OCI-LY1 (cell line): ENCODE results near the gene TRPM5.

ENCODE experiments used
- H2AFZ ChIP-seq: fragments of 200-600 bp; sonication (generic), shearing (Covaris generic); 2 replicates; pipeline ENCODE4 v1.6.0; 2014; ENCODE audit warnings: antibody characterized with exemption, mild to moderate bottlenecking, low read length
- H3F3A ChIP-seq: fragments of 200-600 bp; sonication (generic), shearing (Covaris generic); 2 replicates; pipeline ENCODE4 v1.6.0; 2014; ENCODE audit warnings: mild to moderate bottlenecking, antibody characterized with exemption, low read length, moderate library complexity; ENCODE audit not compliant: insufficient read depth
- H3K27ac ChIP-seq: fragments of 200-600 bp; sonication (generic); 2 replicates; pipeline ENCODE4 v1.5.1; 2014; ENCODE audit warnings: low read length, mixed run types, mild to moderate bottlenecking, low read depth; ENCODE audit not compliant: poor library complexity, severe bottlenecking
- H3K27me3 ChIP-seq: fragments of 200-600 bp; sonication (generic); 2 replicates; pipeline ENCODE4 v1.6.0; 2014; ENCODE audit warnings: antibody characterized with exemption, mild to moderate bottlenecking, low read length, moderate library complexity; ENCODE audit not compliant: insufficient read depth
- H3K36me3 ChIP-seq: fragments of 200-600 bp; sonication (generic); 2 replicates; pipeline ENCODE4 v1.6.1; 2014; ENCODE audit warnings: mild to moderate bottlenecking, antibody characterized with exemption, low read length, moderate library complexity, mixed read lengths; ENCODE audit not compliant: insufficient read depth
- H3K4me1 ChIP-seq: fragments of 200-600 bp; sonication (generic); 2 replicates; pipeline ENCODE4 v1.5.1; 2014; ENCODE audit warnings: mild to moderate bottlenecking, low read length, moderate library complexity; ENCODE audit not compliant: insufficient read depth, severe bottlenecking
- H3K4me2 ChIP-seq: fragments of 200-600 bp; sonication (generic), shearing (Covaris generic); 2 replicates; pipeline ENCODE4 v1.6.1; 2014; ENCODE audit warnings: low read length
- H3K4me3 ChIP-seq: fragments of 200-600 bp; sonication (generic); 2 replicates; pipeline ENCODE4 v1.5.1; 2014; ENCODE audit warnings: low read length, low read depth, mild to moderate bottlenecking, mixed read lengths; ENCODE audit not compliant: poor library complexity, severe bottlenecking
- H3K79me2 ChIP-seq: fragments of 200-600 bp; shearing (Covaris generic); 2 replicates; pipeline ENCODE4 v1.6.1; 2016; ENCODE audit warnings: mixed run types, low read length, mixed read lengths; ENCODE audit not compliant: insufficient read depth
- H3K9ac ChIP-seq: fragments of 200-600 bp; sonication (generic), shearing (Covaris generic); 2 replicates; pipeline ENCODE4 v1.6.1; 2014; ENCODE audit warnings: mild to moderate bottlenecking, low read length, mixed read lengths
- H3K9me2 ChIP-seq: fragments of 200-600 bp; sonication (generic), shearing (Covaris generic); 2 replicates; pipeline ENCODE4 v1.6.1; 2014; ENCODE audit warnings: low read depth, mild to moderate bottlenecking, low read length, mixed read lengths
- H3K9me3 ChIP-seq: fragments of 200-600 bp; shearing (Covaris generic); 2 replicates; pipeline ENCODE4 v1.6.1; 2014; ENCODE audit warnings: low read length, mixed read lengths
- H4K20me1 ChIP-seq: fragments of 200-600 bp; sonication (generic), shearing (Covaris generic); 2 replicates; pipeline ENCODE4 v1.6.0; 2016; ENCODE audit warnings: mild to moderate bottlenecking, low read length; ENCODE audit not compliant: insufficient read depth
- CTCF ChIP-seq: fragments of 200-600 bp; sonication (generic), shearing (Covaris generic); IDR thresholded peaks from 2 replicates; pipeline ENCODE4 v1.5.1; 2017; ENCODE audit warnings: mild to moderate bottlenecking, antibody characterized with exemption, low read length, moderate library complexity, mixed read lengths
- EZH2 ChIP-seq: fragments of 200-600 bp; sonication (generic), shearing (Covaris generic); IDR thresholded peaks from 2 replicates; pipeline ENCODE4 v1.8.0; 2017; ENCODE audit warnings: borderline replicate concordance, mixed run types, mild to moderate bottlenecking, antibody characterized with exemption, low read length, moderate library complexity, mixed read lengths

TRPM5 gene

DNA sequence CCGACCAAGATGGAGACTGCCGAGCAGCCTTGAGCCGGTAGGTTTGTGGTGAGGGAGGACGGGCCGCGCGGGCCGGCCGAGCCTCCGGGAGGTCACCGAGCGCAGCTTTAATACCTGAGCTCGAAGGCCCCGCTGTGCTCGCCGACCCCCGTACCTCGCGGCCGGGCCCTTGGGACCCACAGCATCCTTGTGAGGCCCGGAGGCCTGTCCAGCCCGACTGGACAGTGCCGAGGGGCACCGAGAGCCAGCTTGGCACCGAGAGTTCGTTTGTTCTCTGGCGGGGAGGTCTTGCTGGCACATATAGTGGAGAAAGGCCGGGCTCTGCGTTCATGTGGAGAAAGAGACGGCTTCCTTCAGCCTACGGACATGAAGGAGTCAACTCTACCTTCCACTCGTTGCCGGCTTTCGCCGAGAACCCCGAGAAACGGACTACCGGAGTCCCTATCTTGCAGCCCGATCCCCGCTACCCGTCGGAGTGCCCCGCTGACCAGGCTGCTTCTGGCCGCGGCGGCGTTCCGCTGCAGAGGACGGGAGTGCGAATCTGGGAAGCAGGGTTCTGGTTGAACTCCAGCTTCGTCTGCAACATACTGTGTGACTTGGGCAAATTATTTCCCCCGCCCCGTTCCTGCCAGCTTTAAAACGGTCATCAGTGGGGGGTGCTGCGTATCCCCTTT, 43.4 kb downstream of the TRPM5 start:
- Histone ChIP-seq H3K36me3 (peaks cover 38% of the 10 kb centered on the region), H3K27me3 (no peaks in the 10 kb centered on the region), H3K4me2 (peak overlapping the region; percentile 79), H3K79me2 (no peaks in the 10 kb centered on the region), H2AFZ (no peak overlapping the region), H3K4me3 (peak overlapping the region; percentile 86), H4K20me1 (no peaks in the 10 kb centered on the region), H3K9ac (peak overlapping the region; percentile 95), H3K9me3 (no peaks in the 10 kb centered on the region), H3K4me1 (peaks cover 21% of the 10 kb centered on the region), H3F3A (no peaks in the 10 kb centered on the region), H3K9me2 (no peaks in the 10 kb centered on the region), H3K27ac (peak overlapping the region; percentile 22)
- TF ChIP-seq EZH2 = no peak
- no peak for TF ChIP-seq CTCF

DNA sequence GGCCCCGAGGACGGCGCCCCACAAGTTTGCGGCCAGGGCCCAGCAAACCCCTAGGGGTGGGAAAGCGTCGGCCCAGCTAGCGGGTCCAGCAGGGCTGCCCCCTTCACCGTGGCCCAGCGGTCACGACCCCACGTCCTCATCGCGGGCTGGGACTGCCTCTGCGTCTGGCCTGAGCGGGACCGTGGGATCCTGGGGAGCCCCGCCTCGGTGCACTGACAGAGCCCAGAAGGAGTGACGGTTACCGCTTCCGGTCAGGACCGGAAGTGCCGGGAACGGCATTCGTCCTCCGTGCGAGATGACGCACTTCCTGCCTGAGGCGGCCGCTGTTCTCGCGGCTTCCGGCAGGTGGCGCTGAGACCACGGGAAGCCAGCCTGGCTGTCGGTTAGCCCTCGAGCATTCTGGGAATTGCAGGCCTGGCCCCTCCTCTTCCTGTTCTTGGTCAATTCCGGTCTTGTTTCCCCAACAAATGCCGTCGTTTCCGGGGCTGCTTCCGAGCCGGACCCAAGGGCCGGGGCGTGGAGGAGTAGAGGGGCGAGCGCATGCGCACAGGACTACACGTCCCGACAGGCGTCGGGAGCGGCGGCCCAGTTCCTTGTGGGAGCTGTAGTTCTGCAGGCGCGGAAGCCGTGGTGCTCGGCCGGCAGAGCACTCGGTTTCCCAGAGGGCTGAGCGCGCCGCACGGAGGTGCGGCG, 44.1 kb downstream of the TRPM5 start, which contains the start of gene TSSC4:
TSSC4 (plus strand) TSS at position 682 of the 693 bp plus-strand sequence. CDS start 1,884 bp downstream, outside the sequence.
- H3K4me3 ChIP-seq = peak within 1 kb of the TSS; percentile 86
- no peak within 1 kb of the TSS for H2AFZ ChIP-seq
- H3K36me3 ChIP-seq = peaks cover 45% of the 10 kb centered on the region
- no peaks in the 10 kb centered on the region for H4K20me1 ChIP-seq
- H3K27ac ChIP-seq = peak within 1 kb of the TSS; percentile 55
- H3K4me2 ChIP-seq = peak within 1 kb of the TSS; percentile 79
- H3K4me1 ChIP-seq = peaks cover 21% of the 10 kb centered on the region
- TF ChIP-seq CTCF (peak; percentile 91), EZH2 (no peak)
- no peaks in the 10 kb centered on the region for H3K9me2 ChIP-seq
- peak within 1 kb of the TSS; percentile 95 for H3K9ac ChIP-seq
- H3K9me3 ChIP-seq = no peaks in the 10 kb centered on the region
- no peaks in the 10 kb centered on the region for H3K79me2 ChIP-seq
- no peaks in the 10 kb centered on the region for H3K27me3 ChIP-seq
- H3F3A ChIP-seq = no peaks in the 10 kb centered on the region

- TF ChIP-seq EZH2 = no peak
- TF ChIP-seq CTCF = no peak
- Histone ChIP-seq H3K9ac (peak overlapping the region; percentile 76), H3K4me1 (peaks cover 23% of the 10 kb centered on the region), H2AFZ (no peak overlapping the region), H3K4me2 (peak overlapping the region; percentile 69), H3K9me2 (no peaks in the 10 kb centered on the region), H3K79me2 (no peaks in the 10 kb centered on the region), H3K27me3 (no peaks in the 10 kb centered on the region), H3F3A (no peaks in the 10 kb centered on the region), H3K9me3 (no peaks in the 10 kb centered on the region), H3K36me3 (peaks cover 50% of the 10 kb centered on the region), H4K20me1 (no peaks in the 10 kb centered on the region), H3K4me3 (peak overlapping the region; percentile 71), H3K27ac (peak overlapping the region; percentile 55)
Observed at GRCh38 chr11:2399488-2400068, 44.7 kb downstream of the TRPM5 start.
